ENCODE results near the gene HSF5.

- no peak for TF ChIP-seq POLR2A (IDR thresholded peaks at IDR 0.05)
- TF ChIP-seq, protein P1, sequence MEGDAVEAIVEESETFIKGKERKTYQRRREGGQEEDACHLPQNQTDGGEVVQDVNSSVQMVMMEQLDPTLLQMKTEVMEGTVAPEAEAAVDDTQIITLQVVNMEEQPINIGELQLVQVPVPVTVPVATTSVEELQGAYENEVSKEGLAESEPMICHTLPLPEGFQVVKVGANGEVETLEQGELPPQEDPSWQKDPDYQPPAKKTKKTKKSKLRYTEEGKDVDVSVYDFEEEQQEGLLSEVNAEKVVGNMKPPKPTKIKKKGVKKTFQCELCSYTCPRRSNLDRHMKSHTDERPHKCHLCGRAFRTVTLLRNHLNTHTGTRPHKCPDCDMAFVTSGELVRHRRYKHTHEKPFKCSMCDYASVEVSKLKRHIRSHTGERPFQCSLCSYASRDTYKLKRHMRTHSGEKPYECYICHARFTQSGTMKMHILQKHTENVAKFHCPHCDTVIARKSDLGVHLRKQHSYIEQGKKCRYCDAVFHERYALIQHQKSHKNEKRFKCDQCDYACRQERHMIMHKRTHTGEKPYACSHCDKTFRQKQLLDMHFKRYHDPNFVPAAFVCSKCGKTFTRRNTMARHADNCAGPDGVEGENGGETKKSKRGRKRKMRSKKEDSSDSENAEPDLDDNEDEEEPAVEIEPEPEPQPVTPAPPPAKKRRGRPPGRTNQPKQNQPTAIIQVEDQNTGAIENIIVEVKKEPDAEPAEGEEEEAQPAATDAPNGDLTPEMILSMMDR (IDR thresholded peaks at IDR 0.05): no peak
- TF ChIP-seq POLR2AphosphoS5 (IDR thresholded peaks at IDR 0.05): no peak
These were observed 76.8 kb downstream of the HSF5 start for GRCh38 chr17:58411408-58411894.

Data from suprapubic skin (tissue), 4 donors.